Chondrocyte (in vitro differentiated cells): ENCODE data around the gene DCBLD1. TPM values are rescaled to one million over a fixed set of nuclear protein-coding genes. Genes with fewer than 3 reads are reported as not detected.

Experiments
- DNase-seq: peaks from one replicate; pipeline ENCODE4 v3.0.0; 2021; ENCODE audit warnings: mixed read lengths, low spot score
- H3K27ac Mint-ChIP-seq: one replicate; pipeline ENCODE4 v1.8.0; 2021; ENCODE audit warnings: mild to moderate bottlenecking, moderate library complexity, mixed read lengths; ENCODE audit not compliant: unreplicated experiment
- H3K27me3 Mint-ChIP-seq: 2 replicates; pipeline ENCODE4 v1.8.0; 2021; ENCODE audit warnings: low read depth, mixed read lengths
- H3K36me3 Mint-ChIP-seq: 2 replicates; pipeline ENCODE4 v1.8.0; 2021; ENCODE audit warnings: low read depth, mixed read lengths
- H3K4me1 Mint-ChIP-seq: 2 replicates; pipeline ENCODE4 v1.8.0; 2021; ENCODE audit warnings: low read depth, mild to moderate bottlenecking, mixed read lengths
- H3K4me3 Mint-ChIP-seq: one replicate; pipeline ENCODE4 v1.8.0; 2021; ENCODE audit warnings: mild to moderate bottlenecking, moderate library complexity, mixed read lengths; ENCODE audit not compliant: unreplicated experiment
- H3K9me3 Mint-ChIP-seq: 2 replicates; pipeline ENCODE4 v1.8.0; 2021; ENCODE audit warnings: low read depth, mixed read lengths
- total RNA-seq: library from RNA; stranded (reverse); gene quantifications from 3 replicates; pipeline ENCODE4 v1.2.1, GENCODE V29; 2021
- TF ChIP-seq, protein P1 (sequence below): fragments of 200-600 bp; sonication (generic); IDR thresholded peaks from 2 replicates; pipeline ENCODE4 v1.5.0; 2021; ENCODE audit warnings: antibody characterized with exemption, mild to moderate bottlenecking, moderate library complexity

Gene DCBLD1
- total RNA-seq, 1 donor from 2014 or later, result 39.3 TPM

GRCh38 chr6:117498159-117498558 lies 15.7 kb downstream of the DCBLD1 start:
- no peaks in the 10 kb centered on the region for H3K27me3 Mint-ChIP-seq
- H3K4me3 Mint-ChIP-seq, result peak overlapping the region; percentile 36

DNA sequence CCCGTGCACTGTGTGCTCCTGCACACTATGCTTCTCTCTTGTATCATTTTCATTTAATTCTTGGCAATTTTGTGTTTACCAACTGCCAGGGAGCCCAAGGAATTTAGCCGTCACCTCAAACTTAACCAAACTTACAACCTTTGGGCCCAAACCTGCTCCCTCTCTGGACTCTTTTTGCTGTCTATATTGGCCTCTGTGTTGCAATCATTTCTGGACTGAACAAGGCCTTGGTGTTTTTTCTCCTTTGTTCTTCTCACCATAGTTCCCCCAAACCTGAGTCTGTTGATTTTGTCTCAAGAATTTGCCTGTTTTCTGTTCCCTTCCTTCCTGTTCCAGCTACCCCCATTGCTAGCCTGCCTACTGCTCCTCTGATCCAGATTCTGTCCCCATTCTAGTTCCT lies 19.2 kb downstream of the DCBLD1 start:
- TF ChIP-seq, protein P1, sequence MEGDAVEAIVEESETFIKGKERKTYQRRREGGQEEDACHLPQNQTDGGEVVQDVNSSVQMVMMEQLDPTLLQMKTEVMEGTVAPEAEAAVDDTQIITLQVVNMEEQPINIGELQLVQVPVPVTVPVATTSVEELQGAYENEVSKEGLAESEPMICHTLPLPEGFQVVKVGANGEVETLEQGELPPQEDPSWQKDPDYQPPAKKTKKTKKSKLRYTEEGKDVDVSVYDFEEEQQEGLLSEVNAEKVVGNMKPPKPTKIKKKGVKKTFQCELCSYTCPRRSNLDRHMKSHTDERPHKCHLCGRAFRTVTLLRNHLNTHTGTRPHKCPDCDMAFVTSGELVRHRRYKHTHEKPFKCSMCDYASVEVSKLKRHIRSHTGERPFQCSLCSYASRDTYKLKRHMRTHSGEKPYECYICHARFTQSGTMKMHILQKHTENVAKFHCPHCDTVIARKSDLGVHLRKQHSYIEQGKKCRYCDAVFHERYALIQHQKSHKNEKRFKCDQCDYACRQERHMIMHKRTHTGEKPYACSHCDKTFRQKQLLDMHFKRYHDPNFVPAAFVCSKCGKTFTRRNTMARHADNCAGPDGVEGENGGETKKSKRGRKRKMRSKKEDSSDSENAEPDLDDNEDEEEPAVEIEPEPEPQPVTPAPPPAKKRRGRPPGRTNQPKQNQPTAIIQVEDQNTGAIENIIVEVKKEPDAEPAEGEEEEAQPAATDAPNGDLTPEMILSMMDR, result no peak
- no peak for DNase-seq
- Mint-ChIP-seq H3K4me1 (peaks cover 81% of the 10 kb centered on the region), H3K27me3 (no peaks in the 10 kb centered on the region), H3K9me3 (no peaks in the 10 kb centered on the region), H3K4me3 (no peak overlapping the region), H3K27ac (peak overlapping the region; percentile 75), H3K36me3 (peaks cover 20% of the 10 kb centered on the region)

More at GRCh38 chr6:117498159-117498558, 15.7 kb downstream of the DCBLD1 start:
- peaks cover 93% of the 10 kb centered on the region for H3K4me1 Mint-ChIP-seq
- no peak for DNase-seq
- H3K9me3 Mint-ChIP-seq, result no peaks in the 10 kb centered on the region
- TF ChIP-seq, protein P1, result no peak
- peak overlapping the region; percentile 93 for H3K27ac Mint-ChIP-seq
- H3K36me3 Mint-ChIP-seq, result peaks cover 3% of the 10 kb centered on the region

DNA sequence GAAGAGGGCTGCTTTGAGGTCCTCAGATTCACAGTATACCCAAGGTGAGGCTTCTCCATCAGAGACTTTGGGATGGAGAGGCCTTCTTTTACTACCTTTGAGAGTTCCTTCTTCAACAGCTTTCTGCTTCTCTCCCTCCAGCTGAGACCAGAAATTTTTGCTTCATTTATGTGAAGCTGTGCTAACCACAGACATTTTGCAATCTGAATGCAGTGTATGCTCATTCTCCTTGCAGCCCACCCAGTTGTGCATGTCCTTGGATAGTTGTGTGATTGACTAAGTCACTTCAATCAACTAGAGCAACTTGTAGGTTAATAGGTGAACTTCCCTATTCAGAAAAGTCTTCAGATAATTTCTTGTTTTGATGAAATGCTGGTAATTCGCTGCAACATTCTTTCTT lies 20.1 kb downstream of the DCBLD1 start:
- DNase-seq, result no peak
- TF ChIP-seq, protein P1, result no peak
- Mint-ChIP-seq H3K27ac (peak overlapping the region; percentile 46), H3K9me3 (no peaks in the 10 kb centered on the region), H3K4me3 (no peak overlapping the region), H3K4me1 (peaks cover 81% of the 10 kb centered on the region), H3K36me3 (peaks cover 20% of the 10 kb centered on the region), H3K27me3 (no peaks in the 10 kb centered on the region)

GRCh38 chr6:117503211-117503610 lies 20.7 kb downstream of the DCBLD1 start:
- no peak for DNase-seq
- no peaks in the 10 kb centered on the region for H3K27me3 Mint-ChIP-seq
- H3K4me3 Mint-ChIP-seq, result no peak overlapping the region
- H3K9me3 Mint-ChIP-seq, result no peaks in the 10 kb centered on the region
- peaks cover 20% of the 10 kb centered on the region for H3K36me3 Mint-ChIP-seq
- H3K27ac Mint-ChIP-seq, result peak overlapping the region; percentile 18
- TF ChIP-seq, protein P1, result no peak
- H3K4me1 Mint-ChIP-seq, result peaks cover 82% of the 10 kb centered on the region

DNA sequence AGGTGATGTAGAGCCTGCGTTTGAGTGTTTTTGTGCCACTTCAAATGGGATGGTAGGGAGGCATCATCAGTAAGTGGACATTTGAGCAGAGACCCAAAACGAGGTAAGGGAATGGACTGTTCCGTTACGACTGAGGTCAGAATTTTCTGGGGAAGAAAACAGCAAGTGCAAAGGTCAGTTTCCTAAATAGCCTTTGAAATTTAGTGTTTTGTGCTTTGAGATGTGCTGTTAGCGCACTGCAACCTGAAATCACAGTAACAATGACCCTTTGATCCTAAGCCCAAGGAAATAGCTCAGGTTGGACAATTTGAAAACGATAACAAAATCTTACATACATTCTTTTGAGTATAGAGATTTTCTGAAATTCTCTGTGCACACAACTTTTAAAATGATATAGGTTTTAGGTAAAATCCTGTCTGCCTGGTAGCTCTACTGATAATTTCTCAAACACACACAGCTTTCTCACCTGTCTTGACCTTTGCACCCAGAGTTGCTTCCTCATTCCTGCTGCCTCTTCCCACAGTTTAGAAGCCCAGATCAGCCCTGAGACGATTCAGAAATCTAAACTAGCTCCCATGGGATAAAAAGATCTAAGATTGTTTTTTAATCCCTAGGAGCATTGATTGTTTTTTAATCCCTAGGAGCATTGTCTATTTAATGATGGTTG lies 22.1 kb downstream of the DCBLD1 start:
- no peaks in the 10 kb centered on the region for H3K27me3 Mint-ChIP-seq
- no peaks in the 10 kb centered on the region for H3K9me3 Mint-ChIP-seq
- no peak overlapping the region for H3K27ac Mint-ChIP-seq
- peaks cover 81% of the 10 kb centered on the region for H3K4me1 Mint-ChIP-seq
- H3K36me3 Mint-ChIP-seq, result peaks cover 25% of the 10 kb centered on the region
- no peak overlapping the region for H3K4me3 Mint-ChIP-seq
- TF ChIP-seq, protein P1, result no peak
- no peak for DNase-seq
